ENCODE results near the gene GUK1.

Gene GUK1

GRCh38 chr1:228144193-228144992, 4.3 kb downstream of the GUK1 start:
- Histone ChIP-seq H3K36me3 (peaks cover 51% of the 10 kb centered on the region), H3K27me3 (no peaks in the 10 kb centered on the region), H3K9me3 (no peaks in the 10 kb centered on the region), H3K27ac (no peak overlapping the region), H3K4me3 (ENCODE audit: low read depth in 1 of 2, low read length in 1 of 2) (no peak overlapping the region), H3K4me1 (ENCODE audit: control insufficient read depth in 1 of 2, insufficient read depth in 1 of 2, low read depth in 1 of 2, low read length in 1 of 2) (peaks cover 20% of the 10 kb centered on the region in 2 experiments)
- no peak for TF ChIP-seq CTCF (IDR thresholded peaks at IDR 0.05)

- no peak overlapping the region for H3K27ac ChIP-seq
- TF ChIP-seq CTCF (IDR thresholded peaks at IDR 0.05): no peak
- peaks cover 18 to 20% of the 10 kb centered on the region in 2 experiments for H3K4me1 ChIP-seq (ENCODE audit: control insufficient read depth in 1 of 2, insufficient read depth in 1 of 2, low read depth in 1 of 2, low read length in 1 of 2)
- H3K9me3 ChIP-seq: no peaks in the 10 kb centered on the region
- H3K27me3 ChIP-seq: no peaks in the 10 kb centered on the region
- peaks cover 57% of the 10 kb centered on the region for H3K36me3 ChIP-seq
- no peak overlapping the region for H3K4me3 ChIP-seq (ENCODE audit: low read depth in 1 of 2, low read length in 1 of 2)
Observed at GRCh38 chr1:228144993-228145343, 4.9 kb downstream of the GUK1 start.

GRCh38 chr1:228145463-228146416, 5.7 kb downstream of the GUK1 start:
- Histone ChIP-seq H3K4me1 (ENCODE audit: control insufficient read depth in 1 of 2, insufficient read depth in 1 of 2, low read depth in 1 of 2, low read length in 1 of 2) (peaks cover 15 to 17% of the 10 kb centered on the region in 2 experiments), H3K4me3 (ENCODE audit: low read depth in 1 of 2, low read length in 1 of 2) (no peak overlapping the region), H3K36me3 (peaks cover 60% of the 10 kb centered on the region), H3K27me3 (no peaks in the 10 kb centered on the region), H3K9me3 (no peaks in the 10 kb centered on the region), H3K27ac (no peak overlapping the region)
- TF ChIP-seq CTCF (IDR thresholded peaks at IDR 0.05): no peak

- Histone ChIP-seq H3K9me3 (no peaks in the 10 kb centered on the region), H3K4me3 (ENCODE audit: low read depth in 1 of 2, low read length in 1 of 2) (no peak overlapping the region), H3K4me1 (ENCODE audit: control insufficient read depth in 1 of 2, insufficient read depth in 1 of 2, low read depth in 1 of 2, low read length in 1 of 2) (peaks cover 6 to 8% of the 10 kb centered on the region in 2 experiments), H3K27ac (no peak overlapping the region), H3K27me3 (no peaks in the 10 kb centered on the region), H3K36me3 (peaks cover 56% of the 10 kb centered on the region)
- no peak for TF ChIP-seq CTCF (IDR thresholded peaks at IDR 0.05)
Observed at GRCh38 chr1:228146417-228147150, 6.5 kb downstream of the GUK1 start.

- Histone ChIP-seq H3K9me3 (no peaks in the 10 kb centered on the region), H3K27ac (no peak overlapping the region), H3K36me3 (peaks cover 52% of the 10 kb centered on the region), H3K27me3 (no peaks in the 10 kb centered on the region), H3K4me3 (ENCODE audit: low read depth in 1 of 2, low read length in 1 of 2) (no peak overlapping the region), H3K4me1 (ENCODE audit: control insufficient read depth in 1 of 2, insufficient read depth in 1 of 2, low read depth in 1 of 2, low read length in 1 of 2) (peaks cover under 1 to 2% of the 10 kb centered on the region in 2 experiments)
- no peak for TF ChIP-seq CTCF (IDR thresholded peaks at IDR 0.05)
Observed at GRCh38 chr1:228147151-228147693, 7.1 kb downstream of the GUK1 start.
